ENCODE data around the gene PCDH15.

Gene PCDH15

GRCh38 chr10:54681136-54681535, 119.9 kb downstream of the PCDH15 start:
- Histone ChIP-seq H3K4me3 (ENCODE audit: low read depth in 1 of 2, low read length in 1 of 2) (no peak overlapping the region), H3K9me3 (no peaks in the 10 kb centered on the region), H3K27me3 (no peaks in the 10 kb centered on the region), H3K4me1 (ENCODE audit: control insufficient read depth in 1 of 2, insufficient read depth in 1 of 2, low read depth in 1 of 2, low read length in 1 of 2) (no peaks in the 10 kb centered on the region), H3K27ac (no peak overlapping the region), H3K36me3 (no peaks in the 10 kb centered on the region)
- TF ChIP-seq CTCF (IDR thresholded peaks at IDR 0.05), result no peak

- Histone ChIP-seq H3K4me1 (ENCODE audit: control insufficient read depth in 1 of 2, insufficient read depth in 1 of 2, low read depth in 1 of 2, low read length in 1 of 2) (no peaks in the 10 kb centered on the region), H3K27ac (no peak overlapping the region), H3K27me3 (no peaks in the 10 kb centered on the region), H3K9me3 (no peaks in the 10 kb centered on the region), H3K4me3 (ENCODE audit: low read depth in 1 of 2, low read length in 1 of 2) (no peak overlapping the region), H3K36me3 (no peaks in the 10 kb centered on the region)
- no peak for TF ChIP-seq CTCF (IDR thresholded peaks at IDR 0.05)
Observed at GRCh38 chr10:54667136-54667535, 133.9 kb downstream of the PCDH15 start.

GRCh38 chr10:54666192-54666591, 134.8 kb downstream of the PCDH15 start:
- Histone ChIP-seq H3K4me1 (ENCODE audit: control insufficient read depth in 1 of 2, insufficient read depth in 1 of 2, low read depth in 1 of 2, low read length in 1 of 2) (no peaks in the 10 kb centered on the region), H3K4me3 (ENCODE audit: low read depth in 1 of 2, low read length in 1 of 2) (no peak overlapping the region), H3K36me3 (no peaks in the 10 kb centered on the region), H3K27me3 (no peaks in the 10 kb centered on the region), H3K27ac (no peak overlapping the region), H3K9me3 (no peaks in the 10 kb centered on the region)
- no peak for TF ChIP-seq CTCF (IDR thresholded peaks at IDR 0.05)

- no peak for TF ChIP-seq CTCF (IDR thresholded peaks at IDR 0.05)
- Histone ChIP-seq H3K4me1 (ENCODE audit: control insufficient read depth in 1 of 2, insufficient read depth in 1 of 2, low read depth in 1 of 2, low read length in 1 of 2) (no peaks in the 10 kb centered on the region), H3K4me3 (ENCODE audit: low read depth in 1 of 2, low read length in 1 of 2) (no peak overlapping the region), H3K27me3 (no peaks in the 10 kb centered on the region), H3K36me3 (no peaks in the 10 kb centered on the region), H3K27ac (no peak overlapping the region), H3K9me3 (no peaks in the 10 kb centered on the region)
Observed at GRCh38 chr10:54665095-54665494, 135.9 kb downstream of the PCDH15 start.

GRCh38 chr10:54660397-54660796, 140.6 kb downstream of the PCDH15 start:
- TF ChIP-seq CTCF (IDR thresholded peaks at IDR 0.05), result no peak
- Histone ChIP-seq H3K4me1 (ENCODE audit: control insufficient read depth in 1 of 2, insufficient read depth in 1 of 2, low read depth in 1 of 2, low read length in 1 of 2) (no peaks in the 10 kb centered on the region), H3K36me3 (no peaks in the 10 kb centered on the region), H3K4me3 (ENCODE audit: low read depth in 1 of 2, low read length in 1 of 2) (no peak overlapping the region), H3K9me3 (no peaks in the 10 kb centered on the region), H3K27ac (no peak overlapping the region), H3K27me3 (no peaks in the 10 kb centered on the region)

GRCh38 chr10:54656643-54657042, 144.4 kb downstream of the PCDH15 start:
- Histone ChIP-seq H3K27ac (no peak overlapping the region), H3K4me1 (ENCODE audit: control insufficient read depth in 1 of 2, insufficient read depth in 1 of 2, low read depth in 1 of 2, low read length in 1 of 2) (no peaks in the 10 kb centered on the region), H3K4me3 (ENCODE audit: low read depth in 1 of 2, low read length in 1 of 2) (no peak overlapping the region), H3K9me3 (no peaks in the 10 kb centered on the region), H3K36me3 (no peaks in the 10 kb centered on the region), H3K27me3 (no peaks in the 10 kb centered on the region)
- TF ChIP-seq CTCF (IDR thresholded peaks at IDR 0.05), result no peak

Data from neutrophil (primary cell).